Measurements from ENCODE around the gene PTPRG.

The PTPRG gene

GRCh38 chr3:61736506-61736905 is 175.1 kb downstream of the PTPRG start:
- H3K4me3 ChIP-seq (ENCODE audit: low read length): no peak overlapping the region
- TF ChIP-seq, protein P1, sequence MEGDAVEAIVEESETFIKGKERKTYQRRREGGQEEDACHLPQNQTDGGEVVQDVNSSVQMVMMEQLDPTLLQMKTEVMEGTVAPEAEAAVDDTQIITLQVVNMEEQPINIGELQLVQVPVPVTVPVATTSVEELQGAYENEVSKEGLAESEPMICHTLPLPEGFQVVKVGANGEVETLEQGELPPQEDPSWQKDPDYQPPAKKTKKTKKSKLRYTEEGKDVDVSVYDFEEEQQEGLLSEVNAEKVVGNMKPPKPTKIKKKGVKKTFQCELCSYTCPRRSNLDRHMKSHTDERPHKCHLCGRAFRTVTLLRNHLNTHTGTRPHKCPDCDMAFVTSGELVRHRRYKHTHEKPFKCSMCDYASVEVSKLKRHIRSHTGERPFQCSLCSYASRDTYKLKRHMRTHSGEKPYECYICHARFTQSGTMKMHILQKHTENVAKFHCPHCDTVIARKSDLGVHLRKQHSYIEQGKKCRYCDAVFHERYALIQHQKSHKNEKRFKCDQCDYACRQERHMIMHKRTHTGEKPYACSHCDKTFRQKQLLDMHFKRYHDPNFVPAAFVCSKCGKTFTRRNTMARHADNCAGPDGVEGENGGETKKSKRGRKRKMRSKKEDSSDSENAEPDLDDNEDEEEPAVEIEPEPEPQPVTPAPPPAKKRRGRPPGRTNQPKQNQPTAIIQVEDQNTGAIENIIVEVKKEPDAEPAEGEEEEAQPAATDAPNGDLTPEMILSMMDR (IDR thresholded peaks at IDR 0.05; ENCODE audit: insufficient read depth, low read depth, low read length, missing control alignments): no peak
- peak; percentile 59 for DNase-seq (ENCODE audit: low read depth)

DNA sequence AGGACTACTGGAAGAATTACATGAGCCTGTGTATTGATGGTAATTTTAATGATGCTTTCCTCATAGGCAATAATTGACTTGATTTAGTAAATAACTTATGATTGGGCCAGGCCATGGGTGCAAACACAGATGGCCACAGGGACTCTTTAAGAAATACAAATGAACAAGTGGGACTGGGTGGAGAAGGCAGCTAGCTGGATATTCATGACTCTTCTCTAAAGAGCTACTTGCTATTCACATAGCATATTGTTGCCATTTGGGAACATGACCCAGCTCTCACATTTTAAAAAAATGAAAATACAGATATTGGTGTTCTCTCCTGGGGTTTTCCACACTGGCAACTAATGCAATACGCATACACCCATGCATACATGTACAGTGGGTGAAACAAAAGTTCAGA is 178.3 kb downstream of the PTPRG start:
- TF ChIP-seq, protein P1 (IDR thresholded peaks at IDR 0.05; ENCODE audit: insufficient read depth, low read depth, low read length, missing control alignments): no peak
- H3K4me3 ChIP-seq (ENCODE audit: low read length): no peak overlapping the region
- DNase-seq (ENCODE audit: low read depth): no peak

DNA sequence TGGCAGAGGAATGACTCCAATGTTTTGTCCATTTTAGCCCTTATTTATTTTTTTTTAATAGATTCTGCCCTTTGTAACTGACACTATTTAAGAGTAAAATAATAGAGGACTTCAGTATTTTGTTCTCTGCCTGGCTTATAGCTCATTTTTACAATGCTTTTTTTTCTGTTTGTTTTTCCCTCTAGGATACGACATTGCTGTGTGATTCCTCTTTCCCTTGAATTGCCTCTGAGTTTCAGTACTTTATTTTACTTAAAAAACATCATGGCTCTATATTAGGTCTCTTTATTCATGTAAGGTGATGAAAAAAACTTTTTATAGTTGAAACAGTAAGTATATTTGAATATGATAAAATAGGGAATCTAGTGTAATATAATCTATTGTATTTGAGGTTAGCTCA is 179.1 kb downstream of the PTPRG start:
- DNase-seq (ENCODE audit: low read depth): no peak
- TF ChIP-seq, protein P1 (IDR thresholded peaks at IDR 0.05; ENCODE audit: insufficient read depth, low read depth, low read length, missing control alignments): no peak
- no peak overlapping the region for H3K4me3 ChIP-seq (ENCODE audit: low read length)

DNA sequence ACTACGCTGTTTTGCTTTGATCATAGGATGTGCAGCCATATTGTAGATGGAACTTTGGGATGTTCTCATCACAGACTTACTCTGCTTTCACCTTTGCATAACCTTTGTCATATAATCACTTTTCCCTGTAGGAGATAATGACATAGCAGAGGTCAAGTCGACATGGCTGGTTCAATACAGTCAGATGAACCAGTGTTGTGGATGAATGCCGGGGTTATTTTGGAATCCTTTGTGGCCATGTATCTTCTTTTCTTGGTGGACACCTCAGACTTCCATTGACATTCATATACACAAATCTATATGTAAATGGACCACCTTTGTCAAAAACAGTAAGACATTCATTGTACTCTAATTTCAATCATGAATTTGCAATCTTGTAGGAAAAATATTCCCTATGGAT is 180.2 kb downstream of the PTPRG start:
- no peak overlapping the region for H3K4me3 ChIP-seq (ENCODE audit: low read length)
- DNase-seq (ENCODE audit: low read depth): no peak
- TF ChIP-seq, protein P1 (IDR thresholded peaks at IDR 0.05; ENCODE audit: insufficient read depth, low read depth, low read length, missing control alignments): no peak

DNA sequence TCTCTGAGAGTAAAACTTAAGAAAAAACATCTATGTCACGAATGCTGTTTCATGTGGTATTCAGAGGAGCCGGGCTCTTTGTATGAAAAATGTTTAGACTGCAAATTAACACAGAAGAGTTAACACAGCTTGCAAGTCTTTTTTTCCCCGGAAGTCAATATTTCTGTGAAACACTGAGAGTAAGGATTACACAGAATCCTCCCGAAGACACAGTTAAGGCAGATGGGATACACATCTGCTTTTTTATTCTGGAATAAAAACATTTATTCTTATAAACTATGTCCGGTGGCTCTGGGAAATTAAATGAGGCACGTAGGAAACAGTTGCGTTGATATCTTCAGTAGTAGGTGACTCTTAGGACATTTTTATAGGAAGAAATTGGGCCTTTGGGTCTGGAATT is 180.6 kb downstream of the PTPRG start:
- H3K4me3 ChIP-seq (ENCODE audit: low read length): no peak overlapping the region
- no peak for DNase-seq (ENCODE audit: low read depth)
- TF ChIP-seq, protein P1 (IDR thresholded peaks at IDR 0.05; ENCODE audit: insufficient read depth, low read depth, low read length, missing control alignments): no peak

DNA sequence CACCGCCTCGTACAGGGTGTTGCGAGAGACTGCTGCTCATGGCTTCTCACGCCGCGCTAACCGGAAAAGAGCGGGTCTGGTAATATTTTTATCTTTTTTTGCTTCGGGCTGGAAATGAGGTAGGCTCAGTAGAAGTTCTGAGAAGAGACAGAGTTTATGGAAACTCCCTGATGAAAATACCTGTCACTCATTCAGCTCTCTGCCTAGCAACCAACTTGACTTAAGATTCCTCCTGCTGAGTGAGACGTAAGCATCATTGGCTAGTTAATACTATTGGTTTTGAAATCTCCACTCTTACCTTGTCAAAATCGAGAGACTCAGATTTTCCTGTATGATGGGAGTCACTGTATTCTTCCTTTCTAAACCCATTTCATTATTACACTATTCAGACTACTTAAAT is 181.7 kb downstream of the PTPRG start:
- no peak overlapping the region for H3K4me3 ChIP-seq (ENCODE audit: low read length)
- TF ChIP-seq, protein P1 (IDR thresholded peaks at IDR 0.05; ENCODE audit: insufficient read depth, low read depth, low read length, missing control alignments): no peak
- DNase-seq (ENCODE audit: low read depth): no peak

DNA sequence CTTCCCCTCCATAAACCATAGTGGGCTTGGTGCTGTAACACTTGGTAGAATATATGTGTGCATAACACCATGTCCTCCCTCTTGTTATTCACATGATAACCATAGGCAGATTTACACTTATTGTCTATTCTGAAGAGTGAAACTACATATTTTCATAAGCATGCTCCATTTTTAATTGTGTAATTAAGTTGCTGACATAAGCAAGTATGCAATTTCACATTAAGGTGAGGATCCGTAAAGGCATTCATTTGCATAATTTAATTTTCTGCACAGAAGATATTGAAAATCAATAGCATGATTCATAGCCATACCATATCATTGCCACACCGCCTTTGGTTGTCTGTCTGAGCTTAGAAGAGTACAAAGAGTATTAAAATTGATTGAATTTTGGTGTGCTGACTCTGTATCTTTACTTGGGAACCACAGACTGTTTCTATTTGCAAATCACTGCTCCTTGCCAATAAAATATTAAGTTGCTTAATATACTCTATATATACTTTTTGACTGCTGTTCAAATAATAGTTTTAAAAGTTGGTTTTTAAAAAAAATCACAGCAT is 182.4 kb downstream of the PTPRG start:
- no peak overlapping the region for H3K4me3 ChIP-seq (ENCODE audit: low read length)
- no peak for DNase-seq (ENCODE audit: low read depth)
- TF ChIP-seq, protein P1 (IDR thresholded peaks at IDR 0.05; ENCODE audit: insufficient read depth, low read depth, low read length, missing control alignments): no peak
